ENCODE data around the gene CEP295NL. TPM values are rescaled to one million over a fixed set of nuclear protein-coding genes. Genes with fewer than 3 reads are reported as not detected.

The CEP295NL gene
- total RNA-seq, 1 experiment from 2014 or later = 0.87 TPM

DNA sequence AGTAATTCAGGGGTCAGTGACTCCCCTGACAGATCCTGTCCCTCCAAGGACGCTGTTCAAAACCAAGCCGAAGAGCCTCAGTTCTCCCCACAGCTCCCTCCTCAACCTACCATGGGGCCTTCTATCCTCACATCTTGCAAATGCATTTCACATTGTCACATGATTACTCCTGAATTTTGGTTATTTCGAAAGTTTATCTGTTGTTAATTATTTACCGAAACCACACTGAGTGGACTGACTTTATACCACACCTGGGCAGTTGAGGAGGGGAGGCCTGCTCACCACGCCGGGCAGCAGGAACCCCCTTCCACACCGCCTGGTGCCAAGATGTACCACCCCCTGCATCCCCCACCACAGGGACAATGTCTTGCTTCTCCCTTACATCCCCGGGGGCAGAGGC is 17.5 kb upstream of the CEP295NL start:
- in situ Hi-C loops (cut with HindIII; ENCODE audit: low pct_unique_long_range_greater_than_20kb, low sequenced_read_pairs) (no loop called here), intact Hi-C loops (cut with micrococcal nuclease; ENCODE audit: unreplicated experiment) (no loop called here)
- BruUV-seq (replicated peaks) = no TSS peak
- no peaks in the 10 kb centered on the region for H3K27me3 ChIP-seq (ENCODE audit: control insufficient read depth, insufficient read depth, low read length)
- TF ChIP-seq, protein P1, sequence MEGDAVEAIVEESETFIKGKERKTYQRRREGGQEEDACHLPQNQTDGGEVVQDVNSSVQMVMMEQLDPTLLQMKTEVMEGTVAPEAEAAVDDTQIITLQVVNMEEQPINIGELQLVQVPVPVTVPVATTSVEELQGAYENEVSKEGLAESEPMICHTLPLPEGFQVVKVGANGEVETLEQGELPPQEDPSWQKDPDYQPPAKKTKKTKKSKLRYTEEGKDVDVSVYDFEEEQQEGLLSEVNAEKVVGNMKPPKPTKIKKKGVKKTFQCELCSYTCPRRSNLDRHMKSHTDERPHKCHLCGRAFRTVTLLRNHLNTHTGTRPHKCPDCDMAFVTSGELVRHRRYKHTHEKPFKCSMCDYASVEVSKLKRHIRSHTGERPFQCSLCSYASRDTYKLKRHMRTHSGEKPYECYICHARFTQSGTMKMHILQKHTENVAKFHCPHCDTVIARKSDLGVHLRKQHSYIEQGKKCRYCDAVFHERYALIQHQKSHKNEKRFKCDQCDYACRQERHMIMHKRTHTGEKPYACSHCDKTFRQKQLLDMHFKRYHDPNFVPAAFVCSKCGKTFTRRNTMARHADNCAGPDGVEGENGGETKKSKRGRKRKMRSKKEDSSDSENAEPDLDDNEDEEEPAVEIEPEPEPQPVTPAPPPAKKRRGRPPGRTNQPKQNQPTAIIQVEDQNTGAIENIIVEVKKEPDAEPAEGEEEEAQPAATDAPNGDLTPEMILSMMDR (IDR thresholded peaks at IDR 0.05) = no peak
- TF ChIP-seq SIN3A (IDR thresholded peaks at IDR 0.05; ENCODE audit: borderline replicate concordance, insufficient read depth, low read depth, low read length) = no peak
- TF ChIP-seq, protein P2, sequence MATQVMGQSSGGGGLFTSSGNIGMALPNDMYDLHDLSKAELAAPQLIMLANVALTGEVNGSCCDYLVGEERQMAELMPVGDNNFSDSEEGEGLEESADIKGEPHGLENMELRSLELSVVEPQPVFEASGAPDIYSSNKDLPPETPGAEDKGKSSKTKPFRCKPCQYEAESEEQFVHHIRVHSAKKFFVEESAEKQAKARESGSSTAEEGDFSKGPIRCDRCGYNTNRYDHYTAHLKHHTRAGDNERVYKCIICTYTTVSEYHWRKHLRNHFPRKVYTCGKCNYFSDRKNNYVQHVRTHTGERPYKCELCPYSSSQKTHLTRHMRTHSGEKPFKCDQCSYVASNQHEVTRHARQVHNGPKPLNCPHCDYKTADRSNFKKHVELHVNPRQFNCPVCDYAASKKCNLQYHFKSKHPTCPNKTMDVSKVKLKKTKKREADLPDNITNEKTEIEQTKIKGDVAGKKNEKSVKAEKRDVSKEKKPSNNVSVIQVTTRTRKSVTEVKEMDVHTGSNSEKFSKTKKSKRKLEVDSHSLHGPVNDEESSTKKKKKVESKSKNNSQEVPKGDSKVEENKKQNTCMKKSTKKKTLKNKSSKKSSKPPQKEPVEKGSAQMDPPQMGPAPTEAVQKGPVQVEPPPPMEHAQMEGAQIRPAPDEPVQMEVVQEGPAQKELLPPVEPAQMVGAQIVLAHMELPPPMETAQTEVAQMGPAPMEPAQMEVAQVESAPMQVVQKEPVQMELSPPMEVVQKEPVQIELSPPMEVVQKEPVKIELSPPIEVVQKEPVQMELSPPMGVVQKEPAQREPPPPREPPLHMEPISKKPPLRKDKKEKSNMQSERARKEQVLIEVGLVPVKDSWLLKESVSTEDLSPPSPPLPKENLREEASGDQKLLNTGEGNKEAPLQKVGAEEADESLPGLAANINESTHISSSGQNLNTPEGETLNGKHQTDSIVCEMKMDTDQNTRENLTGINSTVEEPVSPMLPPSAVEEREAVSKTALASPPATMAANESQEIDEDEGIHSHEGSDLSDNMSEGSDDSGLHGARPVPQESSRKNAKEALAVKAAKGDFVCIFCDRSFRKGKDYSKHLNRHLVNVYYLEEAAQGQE (IDR thresholded peaks at IDR 0.05; ENCODE audit: insufficient read depth in 1 of 2, low read depth in 2 of 2, low read length in 1 of 2) = no peak
- TF ChIP-seq POLR2AphosphoS5 (IDR thresholded peaks at IDR 0.05; ENCODE audit: low read depth, low read length) = no peak
- no peak for TF ChIP-seq TCF7L2 (IDR thresholded peaks at IDR 0.05; ENCODE audit: low read depth, low read length)
- CTCF ChIA-PET = no interaction called here
- H3K27ac ChIP-seq (ENCODE audit: low read length) = no peak overlapping the region
- no peak for ATAC-seq
- H3K4me1 ChIP-seq (ENCODE audit: control insufficient read depth, insufficient read depth, low read length) = peaks cover 25% of the 10 kb centered on the region
- POLR2A ChIA-PET = no interaction called here
- DNase-seq (ENCODE audit: low read depth, low spot score) = no peak
- no peaks in the 10 kb centered on the region for H3K9me3 ChIP-seq (ENCODE audit: control insufficient read depth, insufficient read depth, low read depth, low read length)
- no peak overlapping the region for H3K4me3 ChIP-seq (ENCODE audit: low read depth in 2 of 2, low read length in 2 of 2)
- H3K36me3 ChIP-seq (ENCODE audit: control insufficient read depth, insufficient read depth, low read length) = no peaks in the 10 kb centered on the region

DNA sequence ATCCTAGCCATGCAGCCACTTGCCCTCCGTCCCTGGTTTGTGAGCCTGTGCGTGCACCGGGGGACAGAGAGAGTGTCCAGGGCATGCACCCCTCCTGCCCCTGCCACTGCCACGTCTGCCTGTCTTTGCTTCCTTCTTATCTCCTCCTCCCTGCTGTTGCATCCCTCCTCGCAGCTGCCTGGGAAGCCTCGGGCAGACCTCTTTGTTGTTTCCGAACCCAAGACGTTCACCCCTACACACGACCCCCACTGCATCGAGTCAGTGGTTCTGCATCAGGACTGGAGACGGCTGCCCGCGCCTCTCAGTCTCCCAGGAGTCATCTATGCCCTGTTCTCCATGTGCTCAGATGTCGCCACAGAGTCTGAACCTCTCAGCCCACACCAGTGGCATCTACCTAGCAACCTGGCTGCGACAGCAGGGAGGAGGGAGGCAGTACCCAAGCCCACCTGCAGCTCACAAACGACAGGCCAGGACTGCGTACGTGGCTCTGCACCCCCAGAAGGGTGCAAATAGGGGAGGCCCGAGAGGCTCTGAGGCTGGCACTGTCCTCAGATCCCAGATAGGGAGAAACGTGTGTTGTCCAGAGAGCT is 17.0 kb upstream of the CEP295NL start:
- TF ChIP-seq POLR2AphosphoS5 (IDR thresholded peaks at IDR 0.05; ENCODE audit: low read depth, low read length) (no peak), SIN3A (IDR thresholded peaks at IDR 0.05; ENCODE audit: borderline replicate concordance, insufficient read depth, low read depth, low read length) (no peak), TCF7L2 (IDR thresholded peaks at IDR 0.05; ENCODE audit: low read depth, low read length) (no peak)
- TF ChIP-seq, protein P2 (IDR thresholded peaks at IDR 0.05; ENCODE audit: insufficient read depth in 1 of 2, low read depth in 2 of 2, low read length in 1 of 2) = no peak
- TF ChIP-seq, protein P1 (IDR thresholded peaks at IDR 0.05) = no peak
- Histone ChIP-seq H3K36me3 (ENCODE audit: control insufficient read depth, insufficient read depth, low read length) (no peaks in the 10 kb centered on the region), H3K4me1 (ENCODE audit: control insufficient read depth, insufficient read depth, low read length) (peaks cover 25% of the 10 kb centered on the region), H3K27me3 (ENCODE audit: control insufficient read depth, insufficient read depth, low read length) (no peaks in the 10 kb centered on the region), H3K27ac (ENCODE audit: low read length) (no peak overlapping the region), H3K4me3 (ENCODE audit: low read depth in 2 of 2, low read length in 2 of 2) (no peak overlapping the region), H3K9me3 (ENCODE audit: control insufficient read depth, insufficient read depth, low read depth, low read length) (no peaks in the 10 kb centered on the region)
- ChIA-PET CTCF (no interaction called here), POLR2A (no interaction called here)
- in situ Hi-C loops (cut with HindIII; ENCODE audit: low pct_unique_long_range_greater_than_20kb, low sequenced_read_pairs) (no loop called here), intact Hi-C loops (cut with micrococcal nuclease; ENCODE audit: unreplicated experiment) (no loop called here)
- ATAC-seq (no peak), DNase-seq (ENCODE audit: low read depth, low spot score) (no peak)
- BruUV-seq (replicated peaks) = no TSS peak

Measured in Panc1 (cell line).